ENCODE measurements around the gene ARHGAP15. TPM values are rescaled to one million over a fixed set of nuclear protein-coding genes. Genes with fewer than 3 reads are reported as not detected.

ARHGAP15 gene
- total RNA-seq, 2 donors from 2014 or later: 11.0 to 11.8 TPM

DNA sequence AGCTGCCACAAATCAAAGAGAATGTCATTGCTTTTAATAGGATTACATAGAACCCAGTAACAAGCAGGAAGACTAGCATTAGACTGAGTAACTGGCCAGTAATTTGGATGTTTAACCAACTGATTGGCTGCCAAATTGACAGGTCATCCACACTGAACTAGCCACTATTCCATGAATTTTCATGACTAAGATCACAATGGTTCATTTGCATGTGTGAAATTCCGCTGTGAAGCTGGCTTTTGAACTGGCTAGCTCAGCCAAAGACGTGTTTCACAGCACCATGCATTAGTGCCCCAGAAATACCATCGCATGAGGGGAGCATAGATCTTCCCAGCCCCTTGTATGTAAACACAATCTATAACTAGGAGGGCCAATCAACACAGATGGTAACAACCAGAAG lies 649.8 kb downstream of the ARHGAP15 start:
- H3K4me1 ChIP-seq (ENCODE audit: control insufficient read depth in 1 of 2, low read depth in 2 of 2): peaks cover 0 to 12% of the 10 kb centered on the region in 2 donors
- TF ChIP-seq, protein P1, sequence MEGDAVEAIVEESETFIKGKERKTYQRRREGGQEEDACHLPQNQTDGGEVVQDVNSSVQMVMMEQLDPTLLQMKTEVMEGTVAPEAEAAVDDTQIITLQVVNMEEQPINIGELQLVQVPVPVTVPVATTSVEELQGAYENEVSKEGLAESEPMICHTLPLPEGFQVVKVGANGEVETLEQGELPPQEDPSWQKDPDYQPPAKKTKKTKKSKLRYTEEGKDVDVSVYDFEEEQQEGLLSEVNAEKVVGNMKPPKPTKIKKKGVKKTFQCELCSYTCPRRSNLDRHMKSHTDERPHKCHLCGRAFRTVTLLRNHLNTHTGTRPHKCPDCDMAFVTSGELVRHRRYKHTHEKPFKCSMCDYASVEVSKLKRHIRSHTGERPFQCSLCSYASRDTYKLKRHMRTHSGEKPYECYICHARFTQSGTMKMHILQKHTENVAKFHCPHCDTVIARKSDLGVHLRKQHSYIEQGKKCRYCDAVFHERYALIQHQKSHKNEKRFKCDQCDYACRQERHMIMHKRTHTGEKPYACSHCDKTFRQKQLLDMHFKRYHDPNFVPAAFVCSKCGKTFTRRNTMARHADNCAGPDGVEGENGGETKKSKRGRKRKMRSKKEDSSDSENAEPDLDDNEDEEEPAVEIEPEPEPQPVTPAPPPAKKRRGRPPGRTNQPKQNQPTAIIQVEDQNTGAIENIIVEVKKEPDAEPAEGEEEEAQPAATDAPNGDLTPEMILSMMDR (IDR thresholded peaks at IDR 0.05): no peak
- H3K9me3 ChIP-seq: no peaks in the 10 kb centered on the region

DNA sequence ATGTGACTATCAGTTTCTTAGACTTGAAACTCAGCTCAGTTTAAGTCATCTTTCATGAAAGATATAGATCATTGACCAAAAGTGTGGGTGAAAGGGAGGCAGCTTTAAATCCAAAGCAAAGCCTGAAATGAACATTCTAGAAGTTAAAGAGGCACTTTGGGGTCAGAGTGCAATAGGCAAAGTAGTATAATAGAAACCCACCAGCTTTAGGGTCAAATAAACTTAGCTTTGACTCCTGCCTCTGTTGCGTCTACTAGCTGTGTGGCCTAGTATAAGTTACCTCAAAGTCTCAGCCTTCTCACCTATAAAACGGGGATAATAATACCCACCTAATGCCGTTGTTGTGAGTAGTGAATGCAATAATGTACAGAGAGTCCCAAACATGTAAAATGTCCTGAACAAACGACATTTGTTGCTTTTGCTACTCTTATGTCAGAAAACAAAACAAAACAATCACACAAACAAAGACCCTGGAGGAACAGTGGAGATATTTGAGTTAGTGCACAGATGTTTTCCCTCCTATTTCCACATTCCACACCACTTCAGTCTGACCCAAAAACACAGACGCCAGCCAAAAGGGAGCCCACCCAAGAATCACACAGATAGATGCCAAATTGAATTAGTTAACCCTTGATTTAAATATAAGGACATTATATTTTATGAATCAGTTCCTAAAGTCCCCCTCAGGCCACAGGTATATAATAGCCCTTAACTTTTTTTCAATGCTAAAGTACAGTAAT lies 657.0 kb downstream of the ARHGAP15 start:
- TF ChIP-seq, protein P1 (IDR thresholded peaks at IDR 0.05): no peak
- no peaks in the 10 kb centered on the region for H3K36me3 ChIP-seq
- peaks cover 0 to 10% of the 10 kb centered on the region in 2 donors for H3K4me1 ChIP-seq (ENCODE audit: control insufficient read depth in 1 of 2, low read depth in 2 of 2)
- no peak overlapping the region for H3K27ac ChIP-seq
- ATAC-seq (ENCODE audit: insufficient number of reproducible peaks, low FRiP score, low read depth) (no peak), DNase-seq (ENCODE audit: low spot score) (no peak)
- no peaks in the 10 kb centered on the region for H3K27me3 ChIP-seq (replicated peaks; ENCODE audit: insufficient read depth)
- H3K9me3 ChIP-seq: no peaks in the 10 kb centered on the region
- H3K4me3 ChIP-seq: no peak overlapping the region

More for the DNA sequence above, 649.8 kb downstream of the ARHGAP15 start:
- no peak overlapping the region for H3K27ac ChIP-seq
- no peak for ATAC-seq (ENCODE audit: insufficient number of reproducible peaks, low FRiP score, low read depth)
- DNase-seq (ENCODE audit: low spot score): no peak
- H3K36me3 ChIP-seq: no peaks in the 10 kb centered on the region
- H3K4me3 ChIP-seq: no peak overlapping the region
- no peaks in the 10 kb centered on the region for H3K27me3 ChIP-seq (replicated peaks; ENCODE audit: insufficient read depth)

DNA sequence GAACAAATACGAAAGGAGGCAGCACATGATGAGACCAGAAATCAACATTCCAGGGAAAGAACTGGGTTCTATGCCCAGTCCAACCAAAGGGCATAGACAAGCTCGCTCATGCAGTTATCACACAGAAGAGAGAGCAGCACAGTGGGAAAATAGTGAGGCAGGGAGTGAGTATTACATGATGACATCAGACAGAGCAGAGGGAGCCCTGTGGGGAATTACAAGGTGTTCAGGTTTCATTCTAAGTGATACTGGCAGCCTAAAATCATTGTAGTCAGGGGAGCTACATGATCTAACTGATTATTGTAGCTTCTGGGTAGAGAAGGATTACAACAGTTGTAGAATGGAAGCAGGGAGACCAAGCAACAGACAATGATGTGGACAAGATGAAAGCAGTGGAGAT lies 658.5 kb downstream of the ARHGAP15 start:
- H3K4me3 ChIP-seq: no peak overlapping the region
- H3K27me3 ChIP-seq (replicated peaks; ENCODE audit: insufficient read depth): no peaks in the 10 kb centered on the region
- ATAC-seq (ENCODE audit: insufficient number of reproducible peaks, low FRiP score, low read depth) (no peak), DNase-seq (ENCODE audit: low spot score) (no peak)
- H3K36me3 ChIP-seq: no peaks in the 10 kb centered on the region
- H3K27ac ChIP-seq: no peak overlapping the region
- no peaks in the 10 kb centered on the region for H3K4me1 ChIP-seq (ENCODE audit: control insufficient read depth in 1 of 2, low read depth in 2 of 2)
- H3K9me3 ChIP-seq: no peaks in the 10 kb centered on the region
- TF ChIP-seq, protein P1 (IDR thresholded peaks at IDR 0.05): no peak

DNA sequence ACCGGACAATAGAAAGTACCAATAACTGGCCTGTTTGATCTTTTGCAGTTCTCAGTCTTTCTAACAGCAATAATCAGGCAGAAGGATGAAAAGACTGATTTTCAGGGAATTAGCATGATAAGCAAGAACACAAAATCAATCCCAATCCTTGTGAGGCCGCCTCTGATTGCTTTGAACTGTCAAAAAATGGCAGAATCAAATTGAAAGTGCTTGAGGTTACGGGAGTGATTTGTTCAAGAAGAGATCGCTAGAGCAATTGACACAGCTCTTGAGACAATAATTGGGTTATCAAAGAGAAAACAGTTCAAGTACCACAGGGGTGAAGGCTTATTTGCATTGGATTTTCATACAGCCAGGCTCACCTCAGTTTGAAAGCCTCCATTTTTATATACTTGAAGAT lies 663.4 kb downstream of the ARHGAP15 start:
- Histone ChIP-seq H3K27ac (no peak overlapping the region), H3K36me3 (no peaks in the 10 kb centered on the region), H3K27me3 (replicated peaks; ENCODE audit: insufficient read depth) (no peaks in the 10 kb centered on the region), H3K4me3 (no peak overlapping the region), H3K4me1 (ENCODE audit: control insufficient read depth in 1 of 2, low read depth in 2 of 2) (no peaks in the 10 kb centered on the region), H3K9me3 (no peaks in the 10 kb centered on the region)
- TF ChIP-seq, protein P1 (IDR thresholded peaks at IDR 0.05): no peak
- no peak for DNase-seq (ENCODE audit: low spot score)
- no peak for ATAC-seq (ENCODE audit: insufficient number of reproducible peaks, low FRiP score, low read depth)

DNA sequence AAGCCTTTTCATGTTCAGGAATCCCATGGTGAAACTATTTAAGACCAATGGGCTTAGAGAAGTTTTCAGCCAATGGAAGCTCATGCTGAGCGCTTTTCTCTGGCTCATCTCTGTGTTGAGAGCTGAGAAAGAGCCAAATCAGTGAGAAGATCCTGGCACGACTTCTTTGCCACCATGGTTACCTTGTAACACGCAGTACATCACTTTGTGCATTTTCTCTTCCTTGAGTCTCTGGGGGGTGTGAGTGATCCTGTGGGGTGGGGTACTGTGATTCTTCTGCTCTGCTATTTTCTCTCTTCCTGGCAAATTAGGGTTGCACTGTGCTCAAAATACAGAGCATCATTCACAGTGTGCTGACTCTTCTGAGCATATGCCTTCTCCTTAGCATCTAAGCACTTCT lies 664.2 kb downstream of the ARHGAP15 start:
- no peak overlapping the region for H3K27ac ChIP-seq
- H3K27me3 ChIP-seq (replicated peaks; ENCODE audit: insufficient read depth): no peaks in the 10 kb centered on the region
- no peaks in the 10 kb centered on the region for H3K9me3 ChIP-seq
- ATAC-seq (ENCODE audit: insufficient number of reproducible peaks, low FRiP score, low read depth) (no peak), DNase-seq (ENCODE audit: low spot score) (no peak)
- H3K4me3 ChIP-seq: no peak overlapping the region
- H3K4me1 ChIP-seq (ENCODE audit: control insufficient read depth in 1 of 2, low read depth in 2 of 2): no peaks in the 10 kb centered on the region
- TF ChIP-seq, protein P1 (IDR thresholded peaks at IDR 0.05): no peak
- H3K36me3 ChIP-seq: no peaks in the 10 kb centered on the region

Measured in thoracic aorta (tissue), 2 donors.